Mesendoderm (in vitro differentiated cells): Measurements from ENCODE around the gene CYP26B1.

Source experiments
- DNase-seq: peaks from one replicate; pipeline ENCODE4 v3.0.0; 2013
- H2AK5ac ChIP-seq: 2 replicates; pipeline ENCODE4 v1.6.1; 2013; ENCODE audit warnings: low read length, inconsistent platforms
- H2BK120ac ChIP-seq: 2 replicates; pipeline ENCODE4 v1.6.1; 2013; ENCODE audit warnings: low read depth, mild to moderate bottlenecking, low read length, moderate library complexity, mixed read lengths
- H2BK15ac ChIP-seq: replicated peaks from 2 replicates; pipeline ENCODE4 v1.6.1; 2013; ENCODE audit warnings: low read depth, mild to moderate bottlenecking, moderate library complexity
- H2BK5ac ChIP-seq: 2 replicates; pipeline ENCODE4 v1.6.1; 2013; ENCODE audit warnings: low read length, inconsistent platforms
- H3K18ac ChIP-seq: 2 replicates; pipeline ENCODE4 v1.6.1; 2013; ENCODE audit warnings: mild to moderate bottlenecking, low read length, mixed read lengths
- H3K23ac ChIP-seq: one replicate; pipeline ENCODE4 v1.6.1; 2013; ENCODE audit warnings: low read length
- H3K27ac ChIP-seq: 2 replicates; pipeline ENCODE4 v1.5.1; 2013; ENCODE audit warnings: low read depth, mild to moderate bottlenecking, inconsistent platforms, low read length, moderate library complexity
- H3K27me3 ChIP-seq: 2 replicates; pipeline ENCODE4 v1.6.1; 2013; ENCODE audit warnings: low read length, control low read depth, mild to moderate bottlenecking, inconsistent platforms; ENCODE audit not compliant: insufficient read depth, poor library complexity
- H3K36me3 ChIP-seq: 2 replicates; pipeline ENCODE4 v1.6.1; 2013; ENCODE audit warnings: low read length, inconsistent platforms; ENCODE audit not compliant: control insufficient read depth, insufficient read depth
- H3K4ac ChIP-seq: one replicate; pipeline ENCODE4 v1.6.1; 2013; ENCODE audit warnings: low read depth, mild to moderate bottlenecking, low read length, moderate library complexity
- H3K4me1 ChIP-seq: 2 replicates; pipeline ENCODE4 v1.6.1; 2013; ENCODE audit warnings: low read depth, low read length, inconsistent platforms; ENCODE audit not compliant: control insufficient read depth
- H3K4me2 ChIP-seq: 2 replicates; pipeline ENCODE4 v1.6.1; 2013; ENCODE audit warnings: low read length
- H3K4me3 ChIP-seq: 2 replicates; pipeline ENCODE4 v1.5.1; 2013; ENCODE audit warnings: mild to moderate bottlenecking, low read length
- H3K56ac ChIP-seq: one replicate; pipeline ENCODE4 v1.6.1; 2013; ENCODE audit warnings: low read length
- H3K79me1 ChIP-seq: 2 replicates; pipeline ENCODE4 v1.6.1; 2013; ENCODE audit warnings: low read length, inconsistent platforms
- H3K79me2 ChIP-seq: 2 replicates; pipeline ENCODE4 v1.6.1; 2013; ENCODE audit warnings: mild to moderate bottlenecking, low read length; ENCODE audit not compliant: control insufficient read depth, insufficient read depth
- H3K9ac ChIP-seq: 2 replicates; pipeline ENCODE4 v1.6.1; 2013; ENCODE audit warnings: low read length, inconsistent platforms
- H4K5ac ChIP-seq: one replicate; pipeline ENCODE4 v1.6.1; 2013; ENCODE audit warnings: low read length
- H4K8ac ChIP-seq: one replicate; pipeline ENCODE4 v1.6.1; 2013; ENCODE audit warnings: low read depth, mild to moderate bottlenecking, control low read depth, low read length, moderate library complexity
- WGBS: extraction: QIAGEN DNeasy Blood & Tissue Kit; methylation state at CpG from one replicate; pipeline ENCODE4 v1.1.7; 2013; ENCODE audit warnings: low lambda C conversion rate, missing lambda C conversion rate; ENCODE audit not compliant: insufficient coverage; ENCODE audit errors: extremely low coverage; 5-methylcytosine and 5-hydroxymethylcytosine counted together

The CYP26B1 gene

DNA sequence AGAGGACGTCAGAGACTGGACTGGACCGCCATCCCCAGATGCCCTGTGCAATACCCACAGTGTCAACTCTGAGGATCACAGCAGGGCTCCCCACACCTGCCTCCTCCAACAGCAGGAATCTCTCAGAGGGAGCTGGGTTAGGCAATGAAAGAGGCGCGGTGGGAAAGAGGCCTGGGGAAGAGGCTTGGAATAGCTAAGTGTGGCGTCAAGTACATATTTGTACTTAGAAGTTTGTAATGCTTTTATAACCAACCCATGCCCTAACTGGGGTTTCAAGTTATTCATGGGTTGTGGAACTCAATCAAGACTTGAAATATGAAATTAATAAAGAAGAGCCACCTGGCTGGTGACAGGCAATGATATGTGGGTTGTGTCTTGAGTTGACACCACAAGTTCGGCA is 28.7 kb downstream of the CYP26B1 start:
- DNase-seq: no peak
- no peak overlapping the region for H3K4me2 ChIP-seq
- H2BK15ac ChIP-seq: no peak overlapping the region
- no peak overlapping the region for H3K9ac ChIP-seq
- no peak overlapping the region for H3K27ac ChIP-seq
- H2BK120ac ChIP-seq: no peak overlapping the region
- no peak overlapping the region for H2BK5ac ChIP-seq
- no peak overlapping the region for H3K4ac ChIP-seq
- no peak overlapping the region for H2AK5ac ChIP-seq
- H3K23ac ChIP-seq: no peak overlapping the region
- H4K5ac ChIP-seq: no peak overlapping the region
- H3K79me2 ChIP-seq: no peaks in the 10 kb centered on the region
- no peak overlapping the region for H3K18ac ChIP-seq
- H3K4me1 ChIP-seq: no peaks in the 10 kb centered on the region
- H3K79me1 ChIP-seq: no peaks in the 10 kb centered on the region
- H3K36me3 ChIP-seq: no peaks in the 10 kb centered on the region
- no peak overlapping the region for H3K56ac ChIP-seq
- no peaks in the 10 kb centered on the region for H3K27me3 ChIP-seq
- H4K8ac ChIP-seq: no peak overlapping the region
- WGBS: no CpG with 5 or more reads among the region's 6 CpGs
- no peak overlapping the region for H3K4me3 ChIP-seq

DNA sequence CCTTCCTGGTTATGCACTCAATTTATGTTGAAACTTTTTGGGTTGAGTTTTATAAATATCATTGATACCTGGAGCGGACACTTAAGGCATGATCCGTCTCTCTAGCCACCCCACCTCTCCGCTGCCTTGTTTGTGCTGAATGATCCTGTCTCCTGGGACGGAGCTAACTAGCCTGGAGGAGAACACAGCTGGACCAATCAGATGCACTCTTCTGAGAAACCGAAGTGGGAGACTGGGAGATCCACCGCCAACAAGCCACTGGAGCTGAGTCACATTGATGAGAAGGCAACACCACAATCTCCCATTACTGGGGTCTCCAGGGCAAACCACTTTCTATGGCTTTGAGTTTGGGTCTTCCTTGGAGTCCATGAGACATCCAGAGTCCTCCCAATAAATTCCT is 29.3 kb downstream of the CYP26B1 start:
- H3K4me2 ChIP-seq: no peak overlapping the region
- no peaks in the 10 kb centered on the region for H3K79me1 ChIP-seq
- no peak overlapping the region for H3K56ac ChIP-seq
- H3K4ac ChIP-seq: no peak overlapping the region
- no peak overlapping the region for H3K9ac ChIP-seq
- H3K27ac ChIP-seq: no peak overlapping the region
- no peak overlapping the region for H3K4me3 ChIP-seq
- no peaks in the 10 kb centered on the region for H3K36me3 ChIP-seq
- H2BK120ac ChIP-seq: no peak overlapping the region
- H3K23ac ChIP-seq: no peak overlapping the region
- no peak overlapping the region for H4K8ac ChIP-seq
- H2AK5ac ChIP-seq: no peak overlapping the region
- no peak overlapping the region for H3K18ac ChIP-seq
- no peak overlapping the region for H2BK15ac ChIP-seq
- H3K27me3 ChIP-seq: no peaks in the 10 kb centered on the region
- DNase-seq: no peak
- H3K4me1 ChIP-seq: no peaks in the 10 kb centered on the region
- no peak overlapping the region for H2BK5ac ChIP-seq
- WGBS: no CpG with 5 or more reads among the region's 6 CpGs
- H3K79me2 ChIP-seq: no peaks in the 10 kb centered on the region
- H4K5ac ChIP-seq: no peak overlapping the region

DNA sequence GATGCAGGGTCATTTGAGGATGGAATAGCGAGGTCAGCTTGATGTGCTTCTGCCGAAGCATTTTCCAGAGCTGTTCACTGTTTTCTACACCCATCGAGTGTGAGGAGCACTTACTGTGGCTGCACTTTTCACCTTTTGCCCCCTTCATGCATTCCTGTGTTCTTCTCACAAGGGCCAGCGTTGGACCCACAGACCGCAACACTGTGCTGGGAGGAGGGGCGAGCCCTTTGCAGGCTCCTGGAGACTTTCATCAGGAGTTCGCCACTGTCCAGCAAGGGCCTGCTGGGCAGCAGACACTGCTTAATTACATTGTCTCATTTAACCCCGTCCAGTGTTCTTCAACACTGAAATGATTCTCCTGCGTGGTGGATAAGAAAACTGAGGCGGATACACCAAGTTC is 29.9 kb downstream of the CYP26B1 start:
- WGBS: no CpG with 5 or more reads among the region's 10 CpGs
- H3K4me3 ChIP-seq: no peak overlapping the region
- H4K8ac ChIP-seq: no peak overlapping the region
- H3K79me2 ChIP-seq: no peaks in the 10 kb centered on the region
- H3K4me1 ChIP-seq: no peaks in the 10 kb centered on the region
- no peak overlapping the region for H4K5ac ChIP-seq
- no peak overlapping the region for H3K4ac ChIP-seq
- H2BK15ac ChIP-seq: no peak overlapping the region
- no peak overlapping the region for H3K18ac ChIP-seq
- no peak overlapping the region for H2AK5ac ChIP-seq
- no peak overlapping the region for H3K23ac ChIP-seq
- no peaks in the 10 kb centered on the region for H3K79me1 ChIP-seq
- H3K56ac ChIP-seq: no peak overlapping the region
- no peak overlapping the region for H3K27ac ChIP-seq
- H3K9ac ChIP-seq: no peak overlapping the region
- no peak overlapping the region for H2BK5ac ChIP-seq
- H3K4me2 ChIP-seq: no peak overlapping the region
- H3K36me3 ChIP-seq: no peaks in the 10 kb centered on the region
- H3K27me3 ChIP-seq: no peaks in the 10 kb centered on the region
- H2BK120ac ChIP-seq: no peak overlapping the region
- no peak for DNase-seq

DNA sequence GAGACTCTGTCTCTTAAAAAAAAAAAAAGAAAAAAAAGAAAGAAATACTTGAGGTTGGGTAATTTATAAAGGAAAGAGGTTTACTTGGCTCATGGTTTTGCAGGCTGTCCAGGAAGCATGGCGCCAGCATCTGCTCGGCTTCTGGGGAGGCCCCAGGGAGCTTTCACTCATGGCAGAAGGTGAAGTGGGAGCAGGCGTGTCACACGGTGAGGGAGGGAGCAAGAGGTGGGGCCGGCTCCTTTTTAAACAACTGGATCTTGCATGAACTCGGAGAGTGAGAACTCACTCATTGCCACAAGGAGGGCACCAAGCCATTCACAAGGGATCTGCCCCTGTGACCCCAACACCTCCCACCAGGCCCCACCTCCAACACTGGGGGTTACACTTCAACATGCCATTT is 30.6 kb downstream of the CYP26B1 start:
- H2BK5ac ChIP-seq: no peak overlapping the region

DNA sequence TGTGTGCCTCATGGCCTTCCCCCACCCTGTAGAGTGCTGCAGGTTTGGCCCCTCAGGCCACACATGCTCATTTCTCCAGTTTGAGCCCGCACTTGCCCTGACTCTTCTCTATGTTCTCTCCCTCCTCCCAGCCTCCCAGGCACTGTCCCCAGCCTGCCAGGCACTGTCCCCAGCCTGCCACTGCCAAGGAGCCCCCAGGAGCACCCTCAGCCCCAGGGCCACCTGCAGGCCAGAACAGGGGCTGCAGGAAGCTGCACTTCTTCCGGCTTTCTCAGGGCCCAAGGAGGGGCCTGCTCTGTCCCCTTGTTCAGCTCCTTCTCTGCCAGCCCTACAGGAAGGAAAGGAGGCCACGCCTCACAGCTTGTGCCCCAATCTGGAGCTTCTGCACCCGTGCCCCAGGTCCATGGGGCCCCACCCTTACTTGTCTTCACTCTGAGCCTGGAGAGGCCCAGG is 31.6 kb downstream of the CYP26B1 start:
- no peak overlapping the region for H3K23ac ChIP-seq
- no peaks in the 10 kb centered on the region for H3K79me1 ChIP-seq
- no peaks in the 10 kb centered on the region for H3K36me3 ChIP-seq
- no peak overlapping the region for H2BK15ac ChIP-seq
- no peak overlapping the region for H3K4me3 ChIP-seq
- no peak overlapping the region for H3K4me2 ChIP-seq
- no peak overlapping the region for H3K9ac ChIP-seq
- WGBS: no CpG with 5 or more reads among the region's 4 CpGs
- no peak overlapping the region for H2BK120ac ChIP-seq
- no peak overlapping the region for H3K27ac ChIP-seq
- peak; percentile 80 for DNase-seq
- no peaks in the 10 kb centered on the region for H3K27me3 ChIP-seq
- no peak overlapping the region for H2AK5ac ChIP-seq
- peak overlapping the region; percentile 17 for H3K56ac ChIP-seq
- H4K8ac ChIP-seq: no peak overlapping the region
- no peak overlapping the region for H3K18ac ChIP-seq
- no peak overlapping the region for H3K4ac ChIP-seq
- no peak overlapping the region for H4K5ac ChIP-seq
- H3K79me2 ChIP-seq: no peaks in the 10 kb centered on the region
- no peak overlapping the region for H2BK5ac ChIP-seq
- no peaks in the 10 kb centered on the region for H3K4me1 ChIP-seq

More for the DNA sequence above, 30.6 kb downstream of the CYP26B1 start:
- Histone ChIP-seq H3K79me1 (no peaks in the 10 kb centered on the region), H4K5ac (no peak overlapping the region), H4K8ac (no peak overlapping the region), H3K79me2 (no peaks in the 10 kb centered on the region), H3K18ac (no peak overlapping the region), H3K4ac (no peak overlapping the region), H2BK15ac (no peak overlapping the region), H3K56ac (no peak overlapping the region), H3K36me3 (no peaks in the 10 kb centered on the region), H3K4me3 (no peak overlapping the region), H2BK120ac (no peak overlapping the region), H2AK5ac (no peak overlapping the region), H3K23ac (no peak overlapping the region), H3K9ac (no peak overlapping the region), H3K27me3 (no peaks in the 10 kb centered on the region), H3K27ac (no peak overlapping the region), H3K4me1 (no peaks in the 10 kb centered on the region), H3K4me2 (no peak overlapping the region)
- no CpG with 5 or more reads among the region's 6 CpGs for WGBS
- no peak for DNase-seq
